UCSD-AML1 (cell line): ENCODE results near the gene FN1.

Source experiments
- DNase-seq: peaks from one replicate; lab custom pipeline; 2025; ENCODE audit not compliant: unreplicated experiment; lab: John Stamatoyannopoulos, UW

Gene FN1

DNA sequence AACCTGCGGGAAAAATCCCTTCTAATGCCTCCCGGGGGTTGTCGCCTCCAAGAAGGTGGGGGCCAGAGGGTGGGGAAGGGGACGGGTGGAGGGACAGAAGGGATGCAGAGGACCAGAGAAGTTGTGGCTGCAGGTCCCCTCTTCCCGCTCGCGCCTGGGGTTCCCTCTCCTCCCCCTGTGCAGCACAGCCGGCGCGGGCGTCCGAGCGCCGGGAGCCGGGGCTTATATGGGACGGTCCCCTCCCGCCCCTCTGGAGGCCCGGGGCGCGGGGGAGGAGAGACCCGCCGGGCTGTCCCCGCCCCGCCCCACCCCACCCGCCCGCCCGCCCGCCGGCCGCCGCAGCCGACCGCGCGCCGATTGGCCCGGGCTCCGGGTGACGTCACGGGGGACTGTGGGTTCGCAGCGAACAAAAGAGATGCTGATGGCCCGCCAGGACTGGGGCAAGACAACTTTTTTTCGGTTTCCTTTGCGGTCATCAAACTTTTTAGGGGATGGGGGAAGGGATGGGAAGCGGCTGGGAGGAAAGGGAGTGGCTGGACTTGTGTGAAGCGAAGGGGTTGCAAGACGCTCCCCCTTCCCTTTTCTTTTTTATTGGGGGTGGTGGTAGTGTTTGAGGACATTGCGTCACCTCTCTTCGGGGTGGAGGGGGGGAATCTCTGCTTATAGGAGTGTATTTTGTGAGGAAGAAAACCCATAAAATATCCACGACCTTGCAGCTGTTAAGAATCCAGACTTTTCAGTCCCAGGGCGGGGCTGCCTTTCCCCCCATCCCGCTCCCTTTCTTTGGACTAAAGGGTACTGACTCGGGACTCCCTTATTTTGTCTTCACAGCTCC is at the start of gene FN1:
Gene FN1 (minus strand): TSS at position 199 of the 835 bp plus-strand sequence. CDS start 266 bp downstream, outside the sequence.
- DNase-seq = peak; percentile 37

DNA sequence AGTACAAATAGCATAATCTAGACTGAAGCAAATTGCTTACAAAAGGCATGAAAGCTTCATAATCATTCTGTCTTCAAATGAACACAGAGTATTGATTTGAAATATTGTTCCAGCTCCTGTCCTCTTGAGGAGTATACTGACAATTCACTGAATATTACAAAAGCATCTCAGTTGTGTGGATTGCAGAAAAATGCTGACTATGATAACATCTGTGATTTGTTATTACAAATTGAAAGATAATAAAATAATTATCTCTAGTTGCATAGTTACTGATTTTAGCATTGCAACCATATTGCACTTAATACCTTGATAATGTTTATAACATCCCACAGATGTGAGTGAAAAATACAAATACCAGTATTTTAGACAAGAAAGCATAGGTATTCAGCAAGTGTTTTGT is 49.2 kb upstream of the FN1 start:
- no peak for DNase-seq

DNA sequence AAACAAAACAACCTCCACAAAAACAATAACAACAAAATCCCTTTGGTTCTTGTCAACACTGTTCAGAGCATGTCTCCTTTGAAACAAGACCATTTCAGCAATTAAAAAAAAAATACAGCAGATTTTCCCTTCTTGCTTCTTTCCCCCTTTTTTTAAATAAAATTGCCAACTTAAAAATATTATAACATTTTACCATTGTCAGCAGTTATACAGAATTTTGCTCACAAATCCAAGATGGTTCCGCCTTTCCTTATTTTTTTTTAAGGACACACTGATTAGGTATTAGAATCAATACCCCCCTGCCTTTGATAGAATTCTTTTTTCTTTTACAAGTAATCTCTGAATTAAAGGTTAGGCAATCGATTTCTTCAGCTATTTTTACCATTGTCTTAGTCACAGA is 48.7 kb upstream of the FN1 start:
- no peak for DNase-seq

DNA sequence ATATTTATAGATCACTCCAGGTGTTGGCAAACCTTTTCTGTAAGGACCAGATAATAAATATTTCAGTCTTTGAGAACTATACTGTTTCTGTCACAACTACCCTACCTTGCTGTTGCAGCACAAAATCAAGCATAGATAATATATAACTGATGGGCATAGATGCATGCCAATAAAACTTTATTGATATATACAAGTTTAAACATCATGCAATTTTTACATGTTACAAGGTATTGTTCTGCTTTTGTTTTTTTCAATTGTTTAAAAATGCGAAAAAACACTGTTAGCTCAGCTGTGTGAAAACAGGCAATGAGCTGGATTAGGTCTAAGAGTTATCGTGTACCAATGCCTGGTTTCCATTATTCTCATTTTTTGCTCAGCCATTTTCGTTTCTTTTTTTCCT is 47.6 kb upstream of the FN1 start:
- no peak for DNase-seq

DNA sequence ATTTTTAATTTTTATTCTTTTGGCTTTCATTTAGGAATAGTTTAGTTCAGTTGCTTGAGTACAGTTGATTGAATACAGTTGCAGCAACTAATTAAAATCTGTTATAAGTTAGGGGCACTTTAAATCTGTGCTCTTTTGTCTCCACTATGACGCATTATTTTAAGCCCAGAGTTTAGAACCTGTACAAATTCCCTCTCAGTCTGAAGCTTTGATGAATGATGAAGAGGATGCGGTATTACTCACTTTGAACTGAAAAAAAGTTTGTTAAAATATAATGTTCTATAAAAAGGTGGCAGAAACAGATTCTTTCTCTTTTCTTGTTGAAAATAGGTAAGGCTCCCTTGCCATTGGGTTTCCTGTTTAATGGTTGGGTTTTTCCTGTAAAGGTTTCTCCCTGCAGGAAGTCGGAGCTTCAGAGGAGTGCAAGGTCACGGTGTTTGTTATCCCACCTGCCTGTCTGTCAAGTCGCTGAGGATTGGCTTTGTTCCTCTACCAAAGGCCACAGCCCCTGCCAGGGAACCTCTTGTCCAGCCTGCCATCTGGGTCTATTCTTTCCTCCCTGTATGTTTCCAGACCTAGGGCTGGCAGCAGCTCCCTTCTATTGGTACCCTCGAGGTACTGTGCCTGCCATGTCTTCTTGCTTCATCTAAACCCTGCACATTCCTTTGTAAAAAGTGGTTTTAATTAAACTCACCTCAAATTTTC is 43.8 kb upstream of the FN1 start:
- no peak for DNase-seq

DNA sequence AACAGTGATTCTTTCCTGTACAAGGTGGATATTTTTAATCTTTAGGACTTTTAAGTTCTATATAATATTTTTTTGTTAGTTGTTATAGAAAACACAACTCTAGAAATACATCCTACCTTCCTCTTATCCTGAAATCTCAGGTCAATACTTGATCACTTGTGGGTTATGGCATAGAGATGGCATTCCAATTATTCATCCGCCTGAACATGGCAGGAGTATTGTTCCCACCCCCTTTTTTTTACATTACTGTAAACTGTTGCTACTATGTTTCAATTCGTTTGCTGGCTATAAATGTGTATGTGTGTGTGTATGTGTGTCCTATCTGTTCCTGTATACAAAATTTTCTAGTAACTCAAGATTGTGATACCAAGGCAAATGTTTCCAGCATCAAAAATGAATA is 43.3 kb upstream of the FN1 start:
- no peak for DNase-seq

DNA sequence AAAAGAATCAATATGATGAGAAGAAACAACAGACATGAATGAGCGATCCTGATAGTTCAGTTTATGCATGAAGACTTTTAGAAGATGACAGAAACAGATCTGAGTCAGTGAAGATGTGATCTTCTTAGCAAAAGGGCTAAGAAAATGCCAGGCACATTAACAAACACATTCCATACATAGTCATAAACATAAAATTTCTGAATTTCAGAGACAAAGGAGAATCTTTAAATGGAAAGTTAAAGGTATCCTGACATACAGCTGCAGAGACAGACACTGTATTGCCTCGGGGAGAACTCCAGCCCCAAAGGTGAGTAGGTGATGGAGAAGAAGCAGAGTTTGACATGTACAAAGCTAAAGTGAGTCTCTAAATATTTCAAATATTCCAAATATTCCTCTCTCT is 40.6 kb upstream of the FN1 start:
- DNase-seq = no peak

DNA sequence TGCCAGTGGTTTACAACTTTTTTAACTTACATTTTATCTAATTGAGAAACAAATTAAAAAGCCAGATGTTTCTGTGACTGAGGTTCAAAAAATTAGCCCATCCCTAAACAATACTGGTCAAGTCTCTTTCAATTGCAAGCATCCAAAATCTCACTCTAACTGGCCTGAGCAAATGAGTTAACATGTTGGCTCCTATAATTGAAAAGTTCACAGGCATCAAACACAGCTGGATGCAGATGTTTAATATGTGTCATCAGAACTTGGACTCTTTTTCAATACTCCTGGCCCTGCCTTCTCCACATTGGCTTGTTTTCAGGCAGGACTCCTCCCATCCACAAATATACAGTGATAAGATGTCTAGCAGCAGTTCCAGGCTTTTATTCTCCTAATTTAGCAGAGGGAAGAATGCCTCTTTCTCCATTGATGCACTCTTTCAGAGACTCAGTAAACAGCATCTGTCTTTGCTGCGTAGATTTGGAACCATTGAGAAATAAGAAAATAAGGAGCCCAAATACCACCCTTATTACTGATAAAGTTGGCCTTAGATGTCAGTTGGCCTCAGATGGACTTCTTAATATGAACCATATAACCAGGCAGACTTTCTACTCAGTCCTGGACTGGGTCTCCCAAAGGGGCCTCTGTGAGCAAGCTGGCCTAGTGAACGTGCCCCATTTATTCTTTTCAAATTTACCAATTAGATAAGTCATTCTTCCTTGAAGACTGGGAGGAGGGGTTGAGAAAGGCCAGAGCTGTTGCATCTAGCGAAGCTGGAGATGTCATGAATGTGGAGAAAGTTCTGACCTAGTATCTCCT is 30.4 kb upstream of the FN1 start:
- DNase-seq = no peak

DNA sequence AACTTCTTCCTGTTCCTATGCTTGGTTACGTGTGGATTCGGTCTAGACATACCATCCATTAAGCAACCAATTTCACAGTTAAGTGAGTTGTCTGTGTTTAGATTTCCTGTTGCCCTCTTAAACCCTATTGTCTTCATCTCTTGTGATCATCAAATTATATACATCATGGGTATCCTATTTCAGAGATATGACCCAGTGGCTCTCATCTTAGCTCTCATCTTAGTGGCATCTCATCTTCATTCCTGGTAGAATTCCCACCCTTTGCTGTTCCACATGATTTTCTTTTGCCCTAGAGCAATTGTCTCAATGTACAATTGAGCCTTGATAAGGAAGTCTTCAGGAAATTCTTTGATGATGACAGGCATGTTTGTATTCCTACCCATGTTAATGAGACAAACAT is 29.4 kb upstream of the FN1 start:
- no peak for DNase-seq

DNA sequence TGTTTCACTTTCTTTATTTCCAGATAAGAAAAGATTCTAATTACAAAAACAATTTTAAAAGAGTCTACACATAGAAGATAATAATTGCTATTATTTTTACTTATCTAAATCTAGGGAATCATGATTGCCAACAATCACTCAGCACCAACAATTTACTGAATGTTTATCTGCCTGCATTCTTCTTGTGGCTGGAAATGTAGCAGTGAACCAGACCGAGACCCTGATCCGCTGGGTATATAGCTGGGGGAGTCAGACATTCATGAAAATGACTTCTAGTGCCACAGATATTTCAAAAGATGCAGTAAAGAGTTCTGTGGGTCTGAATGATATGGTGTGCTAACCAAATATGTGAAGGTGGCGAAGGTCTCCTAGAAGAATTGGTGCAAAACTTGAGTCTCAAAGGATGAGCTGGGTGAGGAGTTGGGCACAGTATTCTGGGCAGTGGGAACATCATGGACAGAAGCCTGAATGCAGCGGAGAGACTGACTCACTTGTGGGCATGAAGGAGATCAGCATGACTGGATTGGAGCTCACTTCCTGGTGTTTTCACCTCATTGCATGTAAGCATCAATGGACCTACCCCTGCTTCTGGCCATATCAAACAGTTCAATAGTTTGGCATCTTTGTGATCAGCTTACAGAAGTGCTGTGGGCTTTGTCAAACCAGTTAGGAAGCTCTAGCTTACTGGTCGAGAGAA is 26.1 kb upstream of the FN1 start:
- DNase-seq = no peak

DNA sequence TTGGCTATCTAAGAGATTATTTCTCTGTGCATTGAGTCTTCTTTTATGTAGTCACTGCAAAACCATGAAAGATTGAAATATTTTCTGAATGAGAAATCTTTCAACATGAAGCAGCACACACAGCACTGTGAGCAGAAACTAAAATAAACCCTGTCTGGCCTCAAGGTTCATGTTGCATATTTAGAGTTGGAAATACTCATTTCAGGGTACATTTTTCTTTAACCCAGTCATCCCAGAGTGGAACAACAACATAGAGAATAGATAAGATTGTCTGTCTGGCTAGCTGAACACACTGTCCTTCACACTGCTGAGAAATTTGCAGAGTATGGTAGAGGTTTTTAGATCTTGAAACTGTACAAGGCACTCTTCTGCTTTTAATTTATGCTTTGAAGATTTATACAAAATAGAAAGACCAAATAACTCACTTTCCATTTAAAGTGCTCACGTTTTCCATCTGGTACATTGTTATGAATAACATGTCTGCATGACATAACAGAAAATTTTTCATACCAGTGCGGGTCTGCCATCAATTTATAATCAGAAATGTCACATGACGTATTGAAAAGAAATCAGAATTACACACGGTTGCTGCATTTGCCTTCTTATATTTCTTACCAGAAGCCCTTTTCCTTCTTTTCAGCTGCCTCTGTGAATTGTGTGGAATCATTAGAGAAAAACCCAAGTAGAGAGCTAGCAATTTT is 25.0 kb upstream of the FN1 start:
- no peak for DNase-seq

DNA sequence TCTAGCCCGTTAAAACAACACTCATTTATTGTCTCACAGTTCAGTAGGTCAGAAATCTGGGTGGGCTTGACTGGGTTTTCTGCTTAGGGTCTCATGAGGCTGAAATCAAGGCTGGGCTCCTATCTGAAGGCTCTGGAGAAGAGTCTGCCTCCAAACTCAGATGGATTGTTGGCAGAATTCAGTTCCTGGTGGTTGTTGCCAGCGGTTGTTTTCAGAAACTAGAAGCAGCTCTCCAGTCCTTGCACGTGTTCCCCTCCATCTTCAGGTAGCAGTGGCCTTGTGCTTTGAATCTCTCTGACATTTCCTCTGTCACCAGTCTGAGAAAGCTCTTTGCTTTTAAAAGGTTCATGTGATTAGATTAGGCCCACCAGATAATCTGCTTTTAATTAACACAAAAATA is 20.1 kb upstream of the FN1 start:
- DNase-seq = no peak

DNA sequence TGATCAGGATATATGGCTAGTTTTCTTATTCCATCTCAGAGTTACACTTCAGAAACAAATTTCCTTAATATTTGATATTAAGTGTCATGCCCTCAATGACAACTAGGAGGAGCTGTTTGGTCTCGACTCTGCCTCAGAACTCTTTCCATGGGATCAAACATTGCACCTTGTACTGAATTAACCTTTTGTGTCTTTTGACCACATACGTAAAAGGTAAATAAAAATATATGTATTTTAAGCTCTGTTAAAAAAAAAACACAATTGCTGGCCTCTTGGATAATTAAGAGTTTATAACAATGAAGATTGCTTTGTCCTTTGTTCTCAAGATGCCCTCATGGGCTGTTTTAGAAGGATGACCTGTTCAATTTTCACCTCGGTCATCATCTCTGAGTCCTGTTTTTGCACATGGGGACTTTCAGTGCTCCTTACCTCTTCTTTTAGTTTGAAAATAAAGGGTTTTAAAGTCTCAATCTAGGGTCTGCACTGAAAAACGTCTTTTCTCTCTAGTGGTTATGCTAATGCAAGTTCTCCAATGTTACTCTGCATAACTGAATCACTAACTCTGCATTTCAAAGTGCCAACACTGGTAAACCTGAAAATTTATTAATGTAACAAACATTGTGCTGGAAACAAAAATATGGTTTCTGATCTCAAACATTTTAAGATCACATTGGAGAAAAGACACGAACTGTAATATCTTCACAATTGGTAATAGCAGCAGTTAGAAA is 18.8 kb upstream of the FN1 start:
- DNase-seq = no peak

DNA sequence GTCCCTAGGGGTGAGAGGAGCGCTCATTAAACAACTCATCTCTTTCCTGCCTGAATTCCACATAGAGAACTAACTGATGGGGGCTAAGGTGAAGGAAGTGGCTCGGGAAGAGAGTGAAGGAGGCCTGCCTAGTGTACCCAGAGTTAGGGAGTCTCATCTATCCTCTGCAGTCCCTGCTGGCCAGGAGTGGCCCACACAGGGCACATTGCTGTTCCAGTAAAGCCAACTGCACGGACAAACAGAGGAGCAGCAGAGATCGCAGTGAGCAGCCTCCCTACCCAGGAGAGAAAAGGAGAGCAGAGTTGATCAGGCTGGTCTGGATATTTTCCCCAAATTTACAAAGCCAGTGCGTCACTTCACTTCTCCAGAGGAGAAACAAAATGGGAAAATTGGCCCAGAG is 16.9 kb upstream of the FN1 start:
- no peak for DNase-seq

DNA sequence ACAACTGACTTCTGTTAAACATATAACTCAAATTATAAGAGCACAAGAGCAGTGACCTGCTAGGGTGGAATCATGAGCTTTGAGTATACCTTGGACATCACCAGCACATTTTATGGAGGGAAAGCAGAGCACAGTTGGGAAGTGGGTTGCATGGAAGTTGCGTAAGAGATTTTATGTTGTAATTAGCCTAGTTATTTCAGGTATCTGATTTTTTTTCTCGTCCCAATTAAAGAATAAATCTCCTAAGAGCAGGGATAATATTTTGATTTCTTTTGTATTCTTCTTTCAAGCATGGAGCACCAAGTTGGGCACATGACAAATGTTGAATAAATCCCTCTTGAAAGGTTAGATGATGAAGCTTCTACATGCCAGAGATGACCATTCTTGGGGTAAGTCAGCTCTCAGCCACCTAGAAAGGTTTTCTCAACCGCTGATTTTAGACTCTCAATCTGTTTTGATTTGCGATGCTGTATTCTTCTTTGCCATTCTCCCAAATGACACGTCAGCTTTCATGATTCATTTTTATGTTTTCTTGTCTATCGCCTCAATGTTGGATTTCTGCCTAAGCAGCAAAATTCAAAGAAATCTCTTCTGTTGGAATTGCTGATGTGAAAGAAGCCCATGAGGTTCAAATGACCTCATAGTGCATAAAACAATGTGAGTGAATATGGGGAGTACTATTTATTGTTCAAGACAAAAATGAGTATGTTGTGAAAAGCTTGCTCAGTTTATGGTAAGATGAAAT is 15.3 kb upstream of the FN1 start:
- no peak for DNase-seq

DNA sequence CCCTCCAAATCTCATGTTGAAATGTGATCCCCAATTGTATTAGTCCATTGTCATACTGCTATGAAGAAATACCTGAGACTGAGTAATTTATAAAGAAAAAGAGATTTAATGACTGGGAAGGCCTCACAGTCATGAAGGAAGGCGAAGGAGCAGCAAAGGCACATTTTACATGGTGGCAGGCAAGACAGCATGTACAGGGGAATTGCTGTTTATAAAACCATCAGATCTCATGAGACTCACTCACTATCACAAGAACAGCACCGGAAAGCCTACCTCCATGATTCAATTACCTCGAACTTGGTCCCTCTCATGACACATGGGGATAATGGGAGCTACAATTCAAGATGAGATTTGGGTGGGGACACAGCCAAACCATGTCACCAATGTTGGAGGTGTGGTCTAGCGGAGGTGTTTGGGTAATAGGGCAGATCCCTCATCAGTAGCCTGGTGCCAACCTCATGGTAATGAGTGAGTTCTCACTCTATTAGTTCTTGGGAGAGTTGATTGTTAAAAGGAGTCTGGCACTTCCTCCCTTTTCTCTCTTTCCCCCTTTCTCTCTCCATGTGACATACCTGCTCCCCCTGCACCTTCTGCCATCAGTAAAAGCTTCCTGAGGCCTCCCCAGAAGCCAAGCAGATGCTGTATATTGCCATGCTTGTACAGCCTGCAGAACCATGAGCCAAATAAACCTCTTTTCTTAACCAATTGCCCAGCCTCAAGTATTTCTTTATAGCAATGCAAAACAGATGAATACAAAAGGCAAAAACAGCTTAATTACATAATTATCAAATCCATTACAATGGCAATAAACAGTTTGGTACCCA is 14.5 kb upstream of the FN1 start:
- no peak for DNase-seq

DNA sequence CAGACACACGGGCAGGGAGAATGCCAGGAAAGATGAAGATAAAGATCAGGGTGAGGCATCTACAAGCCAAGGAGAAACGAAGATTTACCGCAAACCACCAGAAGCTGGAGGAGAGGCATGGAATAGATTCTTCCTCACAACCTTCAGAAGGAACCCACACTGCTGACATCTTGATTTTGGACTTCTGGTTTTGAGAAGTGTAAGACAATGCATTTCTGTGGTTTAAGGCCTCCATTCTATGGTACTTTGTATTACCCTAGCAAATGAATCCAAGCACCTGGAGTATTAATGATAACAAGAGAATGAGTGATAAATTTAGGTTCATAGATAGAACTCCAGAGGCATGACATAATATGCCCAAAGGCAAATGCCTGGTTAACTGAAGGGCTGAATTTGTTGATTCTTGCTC is 11.8 kb upstream of the FN1 start:
- DNase-seq = no peak

DNA sequence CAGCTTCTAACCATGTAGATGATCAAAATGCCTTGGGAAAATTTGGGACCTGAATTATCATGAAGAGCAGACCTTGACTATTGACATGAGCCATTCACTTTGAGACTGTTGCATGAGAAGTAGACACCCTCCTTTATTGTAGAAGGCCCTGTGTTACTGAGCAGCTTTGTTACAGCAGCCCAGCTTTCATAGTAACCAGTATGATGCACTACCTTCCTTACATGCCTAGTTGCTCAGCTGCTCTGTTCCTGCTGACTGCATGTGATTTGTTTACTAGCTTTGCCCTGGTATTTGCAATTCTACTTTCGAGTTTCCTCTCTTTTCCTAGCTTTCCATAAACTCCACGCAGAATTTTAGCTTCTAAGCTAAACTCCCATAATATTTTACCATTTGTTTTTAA is 11.2 kb upstream of the FN1 start:
- DNase-seq = no peak
